C4-2B (cell line): ENCODE measurements around the gene ENO3.

Experiments
- H3K27ac ChIP-seq: fragments of 450-650 bp; 2 replicates; pipeline ENCODE4 v1.5.1; 2017
- CTCF ChIP-seq: fragments of 450-650 bp; conservative IDR thresholded peaks from 2 replicates; pipeline ENCODE4 v1.5.1; 2017; ENCODE audit warnings: mild to moderate bottlenecking
- ZFX ChIP-seq: fragments of 450-650 bp; IDR thresholded peaks from 2 replicates; pipeline ENCODE4 v1.6.1; 2017

The ENO3 gene

GRCh38 chr17:4970273-4970672 is 19.4 kb downstream of the ENO3 start:
- H3K27ac ChIP-seq: no peak overlapping the region
- no peak for TF ChIP-seq CTCF
- no peak for TF ChIP-seq ZFX

- H3K27ac ChIP-seq: no peak overlapping the region
- TF ChIP-seq CTCF: no peak
- TF ChIP-seq ZFX: no peak
Measured at GRCh38 chr17:4971826-4972225, 20.9 kb downstream of the ENO3 start.

- no peak overlapping the region for H3K27ac ChIP-seq
- TF ChIP-seq CTCF (no peak), ZFX (no peak)
Measured at GRCh38 chr17:4972322-4972721, 21.4 kb downstream of the ENO3 start.

- TF ChIP-seq CTCF (no peak), ZFX (no peak)
- H3K27ac ChIP-seq: no peak overlapping the region
Measured at GRCh38 chr17:4972752-4973151, 21.8 kb downstream of the ENO3 start.

- no peak overlapping the region for H3K27ac ChIP-seq
- no peak for TF ChIP-seq CTCF
- TF ChIP-seq ZFX: no peak
Measured at GRCh38 chr17:4973256-4974114, 22.6 kb downstream of the ENO3 start.

GRCh38 chr17:4974115-4974670 is 23.3 kb downstream of the ENO3 start:
- H3K27ac ChIP-seq: no peak overlapping the region
- TF ChIP-seq ZFX: no peak
- no peak for TF ChIP-seq CTCF

GRCh38 chr17:4978726-4979125 is 27.8 kb downstream of the ENO3 start:
- no peak overlapping the region for H3K27ac ChIP-seq
- TF ChIP-seq ZFX: no peak
- no peak for TF ChIP-seq CTCF
